LHCN-M2 (cell line): ENCODE data around the gene IPO5. TPM values are rescaled to one million over a fixed set of nuclear protein-coding genes. Genes with fewer than 3 reads are reported as not detected.
"Not testable (repeated sequence)": the region's sequence is repeated elsewhere in the genome, so short reads cannot be mapped to it uniquely, and the experiment has no call there.

Source experiments
- DNase-seq: peaks from one replicate; pipeline ENCODE4 v3.0.0-alpha.2; 2012; ENCODE audit warnings: low read depth
- total RNA-seq: library from RNA; depleted of rRNA; stranded (reverse); fragments of >200 nt; gene quantifications from 2 replicates; pipeline ENCODE4 v1.2.3, GENCODE V29; 2014

Gene IPO5
- total RNA-seq, 1 experiment from 2014 or later: 212 TPM

- DNase-seq: no peak
These were observed 59.8 kb downstream of the IPO5 start for GRCh38 chr13:98013241-98013640.

DNA sequence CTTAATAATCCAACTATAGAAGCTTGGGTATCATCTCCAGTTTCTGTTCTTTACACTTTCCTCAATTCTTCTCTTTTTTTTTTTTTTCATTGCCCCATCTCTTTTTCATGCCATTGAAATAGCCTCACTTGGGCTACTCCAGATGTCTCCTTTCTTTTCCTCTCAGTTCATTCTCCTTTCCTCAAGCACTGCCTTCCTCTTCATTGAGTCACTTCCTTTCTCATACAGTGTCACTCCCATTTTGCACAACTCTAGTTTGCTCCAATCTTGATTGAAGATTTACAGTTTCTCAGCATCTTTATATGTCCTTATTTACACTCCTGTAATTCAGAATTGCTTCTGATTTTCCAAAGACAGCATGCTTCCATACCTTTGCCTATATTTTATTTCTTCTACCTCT lies 61.3 kb downstream of the IPO5 start:
- peak; percentile 50 for DNase-seq

DNA sequence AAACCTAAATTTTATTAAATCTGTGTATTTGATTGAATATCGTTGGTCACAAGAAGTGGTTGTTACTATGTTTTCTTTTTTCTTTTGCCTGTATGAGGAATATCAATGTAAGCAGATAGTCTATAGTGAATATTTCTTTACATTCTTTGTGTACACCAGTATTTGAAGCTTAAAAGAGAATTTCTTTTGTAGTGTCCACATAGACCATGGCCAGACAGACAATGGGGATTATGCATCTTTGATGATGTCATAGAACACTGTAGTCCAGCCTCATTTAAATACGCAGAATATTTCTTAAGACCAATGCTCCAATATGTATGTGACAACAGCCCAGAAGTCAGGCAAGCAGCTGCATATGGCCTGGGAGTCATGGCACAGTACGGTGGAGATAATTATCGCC lies 64.8 kb downstream of the IPO5 start:
- no peak for DNase-seq

DNA sequence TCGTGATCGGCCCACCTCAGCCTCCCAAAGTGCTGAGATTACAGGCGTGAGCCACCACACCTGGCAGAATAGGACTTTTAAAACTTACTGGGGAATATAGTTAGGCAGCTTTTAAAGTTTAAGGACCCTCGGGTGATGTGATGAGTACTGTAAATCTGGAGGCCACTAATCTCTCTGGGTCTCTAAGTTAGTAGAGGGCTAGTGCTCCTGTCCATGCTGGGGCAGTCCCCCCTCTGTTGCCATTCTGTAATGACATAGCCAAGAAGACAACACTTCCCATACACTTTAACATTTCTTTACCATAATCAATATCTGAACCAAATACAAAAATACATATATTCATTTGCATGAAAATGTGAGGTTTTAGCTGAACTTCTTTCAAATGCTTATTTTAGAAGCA lies 65.7 kb downstream of the IPO5 start:
- no peak for DNase-seq

- no peak for DNase-seq
These were observed 66.8 kb downstream of the IPO5 start for GRCh38 chr13:98020271-98020670.

GRCh38 chr13:98022210-98022609 lies 68.7 kb downstream of the IPO5 start:
- peak; percentile 67 for DNase-seq

GRCh38 chr13:98025480-98026025 lies 72.1 kb downstream of the IPO5 start:
- DNase-seq: no peak

DNA sequence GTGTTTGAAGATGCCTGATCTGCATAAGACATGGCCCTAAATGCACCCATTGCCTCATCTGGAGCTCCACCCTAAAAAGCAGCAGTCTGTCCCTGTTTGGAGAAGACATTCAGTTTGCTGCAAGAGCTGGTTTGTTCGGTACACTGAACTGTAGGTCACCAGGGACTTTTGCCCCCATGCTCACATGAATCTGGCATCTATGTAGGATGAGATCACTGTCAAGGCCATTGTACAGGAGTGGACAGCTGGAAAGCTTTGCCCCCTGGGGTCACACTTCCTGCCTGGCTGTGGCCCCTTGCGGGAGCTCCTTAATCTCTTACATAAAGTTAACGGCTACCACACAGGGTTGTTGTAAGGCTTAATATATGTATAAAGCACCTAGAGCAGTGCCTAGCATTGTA lies 73.0 kb downstream of the IPO5 start:
- peak; percentile 78 for DNase-seq

DNA sequence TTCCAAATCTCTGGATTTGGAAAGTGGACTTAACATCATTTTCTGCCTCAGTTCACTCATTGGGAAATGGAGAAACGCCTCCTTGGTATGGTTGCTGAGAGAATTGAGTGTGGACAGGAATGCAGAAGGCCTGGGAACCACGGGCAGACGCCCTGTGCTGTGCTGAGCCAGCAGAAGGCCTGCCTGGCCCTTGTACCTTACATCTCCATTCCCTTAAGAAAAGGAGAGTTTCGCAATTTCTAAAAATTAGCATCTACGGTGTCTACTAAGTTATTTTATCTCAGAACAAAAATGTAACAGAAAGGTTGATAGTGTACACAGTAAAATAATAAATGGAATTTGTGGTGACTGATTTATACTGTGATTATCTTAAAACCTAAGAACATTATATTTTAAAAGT lies 78.7 kb downstream of the IPO5 start:
- DNase-seq: no peak

DNA sequence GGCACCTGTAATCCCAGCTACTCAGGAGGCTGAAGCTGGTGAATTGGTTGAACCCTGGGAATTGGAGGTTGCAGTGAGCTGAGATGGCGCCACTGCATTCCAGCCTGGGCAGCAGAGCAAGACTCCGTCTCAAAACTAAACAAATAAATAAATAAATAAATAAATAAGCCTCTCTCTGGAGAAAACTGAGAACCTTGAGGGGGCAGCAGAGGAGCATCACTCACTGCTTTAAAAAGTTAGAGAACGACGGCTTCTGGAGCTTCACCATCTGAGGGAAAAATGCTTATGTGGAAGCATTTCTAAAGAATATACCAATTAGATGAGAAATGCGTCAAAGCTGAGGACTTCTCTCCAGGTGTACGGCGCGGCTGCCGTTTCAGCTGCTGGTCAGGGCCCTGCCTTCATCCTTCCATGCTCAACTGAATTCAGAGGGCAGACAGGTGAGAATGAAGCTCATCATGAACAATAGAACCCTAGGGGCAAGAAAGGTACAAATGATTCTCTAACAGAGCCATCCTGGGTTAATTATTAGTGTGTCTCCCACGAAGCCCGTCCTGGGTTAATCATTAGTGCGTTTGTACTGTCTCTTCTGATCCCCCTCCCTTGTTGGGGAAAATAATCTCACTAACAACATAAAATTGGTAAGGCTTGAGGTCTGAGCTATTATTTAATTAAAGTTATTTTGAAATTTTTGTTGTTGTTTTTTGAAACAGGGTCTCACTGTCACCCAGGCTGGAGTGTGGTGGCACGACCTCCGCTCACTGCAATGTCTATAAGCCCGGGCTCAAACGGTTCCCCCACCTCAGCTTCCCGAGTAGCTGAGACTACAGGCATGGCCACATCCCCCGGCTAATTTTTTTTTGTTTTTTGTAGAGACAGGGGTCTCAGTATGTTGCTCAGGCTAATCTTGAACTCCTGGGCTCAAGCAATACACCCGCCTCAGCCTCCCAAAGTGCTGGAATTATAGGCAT lies 80.1 kb downstream of the IPO5 start:
- peak; percentile 58 for DNase-seq

DNA sequence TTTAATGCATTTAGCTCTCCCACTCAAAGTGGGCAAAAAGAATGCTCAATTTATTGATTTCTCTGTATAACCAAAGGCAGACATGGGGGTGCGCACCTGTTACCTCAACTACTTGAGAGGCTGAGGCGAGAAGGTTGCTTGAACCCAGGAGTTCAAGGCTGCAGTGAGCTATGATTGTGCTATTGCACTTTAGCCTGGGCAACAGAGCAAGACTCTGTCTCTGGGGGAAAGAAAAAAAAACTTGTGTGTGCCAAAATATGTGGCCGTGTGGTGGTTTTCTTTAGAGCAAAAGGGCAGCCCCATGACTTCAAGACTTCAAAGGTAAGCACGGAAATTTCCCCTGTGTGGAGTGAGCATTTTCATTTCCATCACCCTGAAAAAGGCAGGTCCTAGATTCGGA lies 81.9 kb downstream of the IPO5 start:
- DNase-seq: no peak

- DNase-seq: not testable (repeated sequence)
These were observed 83.3 kb downstream of the IPO5 start for GRCh38 chr13:98036564-98037302.

DNA sequence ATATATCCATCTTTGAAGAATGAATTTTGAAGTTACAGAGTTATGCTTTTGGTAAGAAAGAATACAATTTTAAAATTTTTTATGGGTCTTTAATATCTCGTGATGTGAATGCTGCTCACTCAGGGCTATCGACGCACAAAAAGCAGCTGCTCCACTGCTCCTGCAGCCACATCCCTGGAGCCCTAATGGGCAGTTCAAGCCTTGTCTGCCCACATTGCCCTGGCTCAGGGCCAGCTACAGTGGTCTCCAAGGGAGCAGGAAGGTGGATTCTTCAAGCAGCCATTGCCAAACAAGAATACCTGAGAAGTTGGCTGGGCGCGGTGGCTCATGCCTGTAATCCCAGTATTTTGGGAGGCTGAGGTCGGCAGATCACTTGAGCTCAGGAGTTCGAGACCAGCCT lies 85.8 kb downstream of the IPO5 start:
- no peak for DNase-seq

DNA sequence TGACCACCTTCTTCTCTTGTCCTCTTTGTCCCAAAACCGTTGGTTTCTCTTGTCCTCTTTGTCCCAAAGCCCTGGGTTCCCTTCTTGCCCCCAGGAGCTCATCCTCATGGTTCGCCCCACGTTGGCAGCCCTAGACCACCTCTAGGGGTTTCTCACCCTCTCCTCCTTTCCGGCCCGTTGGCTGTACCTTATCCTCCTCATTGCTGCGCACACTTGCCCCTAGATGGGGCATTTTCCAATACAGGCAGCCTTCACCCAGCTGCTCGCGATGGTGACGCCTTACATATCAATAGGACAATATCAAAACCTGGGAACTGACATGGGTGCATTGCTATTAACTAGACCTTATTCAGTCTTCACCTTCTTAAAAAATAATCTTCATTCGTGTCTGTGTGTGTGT lies 86.5 kb downstream of the IPO5 start:
- DNase-seq: no peak

- DNase-seq: peak; percentile 7
These were observed 87.8 kb downstream of the IPO5 start for GRCh38 chr13:98041081-98041820.

DNA sequence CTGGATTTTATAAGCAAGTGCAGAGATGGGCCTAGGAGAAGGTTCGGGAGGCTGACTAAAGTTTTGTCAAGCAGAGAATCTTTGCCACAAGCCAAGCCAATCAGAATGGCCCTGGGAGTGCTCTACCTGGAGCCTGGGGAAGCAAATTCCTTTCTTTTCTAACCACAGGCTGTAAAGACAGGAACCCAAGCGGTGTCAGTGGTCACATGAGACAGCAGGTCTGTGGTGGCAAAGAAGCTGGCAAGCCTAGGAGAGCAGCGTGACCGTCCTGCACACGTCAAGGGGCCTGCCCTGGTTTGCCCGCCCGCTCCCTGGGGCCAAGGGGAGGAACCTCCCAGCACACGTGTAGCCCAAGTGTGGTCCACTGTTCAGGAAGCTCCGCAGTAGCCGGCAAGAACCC lies 90.8 kb downstream of the IPO5 start:
- no peak for DNase-seq

GRCh38 chr13:98047785-98048184 lies 94.3 kb downstream of the IPO5 start:
- DNase-seq: not testable (repeated sequence)

- no peak for DNase-seq
These were observed 94.8 kb downstream of the IPO5 start for GRCh38 chr13:98048265-98048664.

GRCh38 chr13:98050041-98050466 lies 96.6 kb downstream of the IPO5 start:
- peak; percentile 34 for DNase-seq

GRCh38 chr13:98052412-98052811 lies 98.9 kb downstream of the IPO5 start:
- DNase-seq: no peak

GRCh38 chr13:98054301-98054700 lies 100.8 kb downstream of the IPO5 start:
- DNase-seq: no peak

DNA sequence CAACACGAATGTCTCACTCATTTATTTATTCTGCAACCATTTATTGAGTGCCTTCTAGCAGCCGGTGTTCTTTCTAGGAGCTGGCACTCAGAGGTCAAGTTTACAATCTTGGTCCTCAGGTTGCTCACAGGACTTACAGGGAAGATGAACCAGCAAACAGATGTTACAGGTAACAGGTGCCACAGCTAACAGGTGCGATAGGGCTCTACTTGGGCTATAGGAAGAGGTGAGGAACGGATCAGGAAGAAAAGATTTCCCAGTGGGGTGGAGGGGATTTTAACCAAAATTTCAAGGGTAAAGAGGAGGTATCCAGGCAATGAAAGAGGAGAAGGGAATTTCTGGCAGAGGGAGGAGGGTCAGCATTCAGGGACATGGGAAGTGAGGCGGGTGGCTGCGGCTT lies 102.1 kb downstream of the IPO5 start:
- no peak for DNase-seq
